Activated T-cell treated with anti-CD3 and anti-CD28 coated beads for 48 hours (primary cell): ENCODE results near the gene GRAP2.

Experiments
- DNase-seq: peaks from one replicate; pipeline ENCODE4 v3.0.0-alpha.2; 2020; ENCODE audit warnings: low read depth

The GRAP2 gene

GRCh38 chr22:39925909-39926679 is 25.2 kb downstream of the GRAP2 start:
- DNase-seq: no peak

- DNase-seq: no peak
Measured at GRCh38 chr22:39926753-39927152, 25.9 kb downstream of the GRAP2 start.

DNA sequence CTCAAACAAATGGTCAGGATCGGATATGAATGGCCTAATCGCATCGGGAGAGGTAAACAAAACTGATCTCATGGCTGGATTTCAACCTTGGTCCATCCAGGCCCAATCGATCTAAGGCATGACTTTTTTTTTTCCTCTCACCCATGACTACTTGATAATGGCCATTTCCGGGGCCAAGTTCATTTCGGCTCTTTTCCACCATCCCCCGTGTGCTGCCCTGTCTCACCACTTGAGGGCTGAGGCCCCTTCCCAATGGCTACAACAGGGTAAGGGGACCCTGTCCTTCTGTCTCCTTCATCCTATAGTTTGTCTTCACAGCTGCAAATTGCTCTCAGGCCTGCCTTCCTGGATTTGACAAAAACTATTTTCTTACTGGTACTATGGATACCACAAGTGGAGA is 26.7 kb downstream of the GRAP2 start:
- no peak for DNase-seq

GRCh38 chr22:39928536-39929520 is 27.9 kb downstream of the GRAP2 start:
- DNase-seq: no peak

- DNase-seq: no peak
Measured at GRCh38 chr22:39931251-39931650, 30.4 kb downstream of the GRAP2 start.

- DNase-seq: no peak
Measured at GRCh38 chr22:39932166-39932565, 31.3 kb downstream of the GRAP2 start.

DNA sequence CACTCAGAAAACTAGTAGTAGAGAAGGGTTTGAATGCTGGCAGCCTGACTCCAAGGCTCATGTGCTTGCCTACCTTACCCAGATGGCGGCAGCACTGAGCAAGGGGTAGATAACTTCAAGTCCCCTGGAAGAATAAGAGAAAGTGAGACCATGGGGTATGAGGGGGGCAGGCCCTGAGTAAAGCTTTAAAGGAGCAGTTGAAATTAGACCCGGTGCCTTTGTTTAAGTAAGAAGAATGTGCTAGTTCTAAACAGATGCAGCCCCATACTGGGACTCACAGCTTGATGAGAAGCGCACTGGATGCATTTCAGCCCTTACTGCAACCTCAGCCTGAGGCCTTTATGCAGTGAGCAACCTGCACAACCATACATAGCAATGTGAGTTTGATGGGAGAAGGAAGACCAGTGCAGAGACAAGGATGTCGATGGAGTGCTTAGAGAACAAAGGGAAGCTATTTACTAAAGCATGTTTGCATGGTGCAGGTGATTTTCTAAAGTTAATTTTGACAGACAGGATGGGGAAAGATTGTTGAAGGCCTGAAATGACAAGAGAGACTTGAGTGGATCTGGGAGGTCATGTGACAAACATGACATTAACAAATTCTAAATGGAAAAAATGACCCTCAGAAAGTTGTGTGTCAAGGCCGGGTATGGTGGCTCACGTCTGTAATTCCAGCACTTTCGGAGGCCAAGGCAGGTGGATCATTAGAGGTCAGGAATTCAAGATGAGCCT is 32.2 kb downstream of the GRAP2 start:
- DNase-seq: peak; percentile 61

GRCh38 chr22:39933741-39934140 is 32.9 kb downstream of the GRAP2 start:
- no peak for DNase-seq

DNA sequence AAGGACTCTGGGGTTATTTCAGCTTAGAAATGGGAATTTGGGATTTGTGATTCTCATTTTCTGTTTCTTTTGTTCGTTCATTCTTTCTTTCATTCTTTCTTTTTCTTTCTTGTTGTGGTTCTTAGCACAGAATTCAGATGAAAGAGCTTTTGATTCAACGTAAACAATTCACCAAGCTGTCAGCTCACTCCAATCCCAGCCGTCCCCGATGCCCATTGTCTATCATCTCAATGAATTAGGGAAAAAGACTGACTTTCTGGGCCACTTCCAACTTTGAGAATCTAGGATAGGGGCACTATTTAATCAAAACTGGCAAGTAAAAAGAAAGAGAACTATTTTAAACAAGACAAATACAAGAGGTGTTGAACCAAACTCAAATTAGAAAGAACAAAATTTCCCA is 34.2 kb downstream of the GRAP2 start:
- DNase-seq: no peak

DNA sequence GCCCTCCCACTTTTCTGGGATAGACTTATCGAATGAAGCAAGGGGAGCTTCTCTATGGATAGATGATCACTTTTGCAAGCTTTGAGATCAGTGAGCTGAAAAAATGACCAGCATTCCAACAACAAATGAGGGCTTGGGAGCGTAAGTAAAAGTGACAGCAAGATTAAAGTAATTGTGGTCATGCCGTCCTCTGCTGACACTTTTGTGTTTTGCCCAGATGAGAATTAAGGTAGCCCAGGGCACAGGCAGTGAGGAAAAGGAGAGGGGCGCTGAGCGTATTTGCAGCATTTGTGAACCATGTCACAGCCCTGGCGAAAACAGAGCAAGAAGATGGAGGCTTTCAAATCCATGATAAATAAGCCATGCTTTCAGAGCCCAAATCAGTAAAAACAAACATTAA is 34.7 kb downstream of the GRAP2 start:
- DNase-seq: no peak

- DNase-seq: no peak
Measured at GRCh38 chr22:39936523-39937145, 35.8 kb downstream of the GRAP2 start.

GRCh38 chr22:39937906-39938305 is 37.0 kb downstream of the GRAP2 start:
- DNase-seq: no peak

GRCh38 chr22:39938509-39939111 is 37.7 kb downstream of the GRAP2 start:
- peak; percentile 52 for DNase-seq

GRCh38 chr22:39939830-39940229 is 38.9 kb downstream of the GRAP2 start:
- DNase-seq: no peak

DNA sequence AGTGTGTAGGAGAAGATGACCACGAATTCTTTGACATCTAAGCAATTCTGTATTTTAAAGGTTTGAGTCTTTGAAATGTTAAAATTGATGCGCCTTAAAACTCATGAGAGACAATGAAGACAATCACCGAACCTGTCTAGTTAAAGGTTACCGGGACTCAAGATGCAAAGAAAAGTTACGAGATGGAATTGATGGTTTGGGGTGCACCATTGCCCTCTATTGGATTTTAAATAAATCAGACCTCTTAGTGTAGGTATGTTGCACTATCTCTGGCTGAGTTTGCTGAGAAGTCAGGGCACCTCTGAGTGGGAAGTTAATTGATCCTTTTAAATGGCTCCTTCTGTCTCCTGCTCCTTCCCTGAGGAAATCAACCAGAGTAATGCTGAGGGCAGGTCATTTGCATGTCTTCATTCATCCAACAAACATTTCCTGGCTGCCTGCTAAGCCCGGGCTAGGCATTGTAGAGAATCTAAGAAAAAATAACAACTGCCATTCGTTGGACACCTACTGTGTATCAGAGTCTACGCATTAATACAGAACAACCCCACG is 39.9 kb downstream of the GRAP2 start:
- DNase-seq: no peak

GRCh38 chr22:39941601-39942000 is 40.7 kb downstream of the GRAP2 start:
- no peak for DNase-seq

DNA sequence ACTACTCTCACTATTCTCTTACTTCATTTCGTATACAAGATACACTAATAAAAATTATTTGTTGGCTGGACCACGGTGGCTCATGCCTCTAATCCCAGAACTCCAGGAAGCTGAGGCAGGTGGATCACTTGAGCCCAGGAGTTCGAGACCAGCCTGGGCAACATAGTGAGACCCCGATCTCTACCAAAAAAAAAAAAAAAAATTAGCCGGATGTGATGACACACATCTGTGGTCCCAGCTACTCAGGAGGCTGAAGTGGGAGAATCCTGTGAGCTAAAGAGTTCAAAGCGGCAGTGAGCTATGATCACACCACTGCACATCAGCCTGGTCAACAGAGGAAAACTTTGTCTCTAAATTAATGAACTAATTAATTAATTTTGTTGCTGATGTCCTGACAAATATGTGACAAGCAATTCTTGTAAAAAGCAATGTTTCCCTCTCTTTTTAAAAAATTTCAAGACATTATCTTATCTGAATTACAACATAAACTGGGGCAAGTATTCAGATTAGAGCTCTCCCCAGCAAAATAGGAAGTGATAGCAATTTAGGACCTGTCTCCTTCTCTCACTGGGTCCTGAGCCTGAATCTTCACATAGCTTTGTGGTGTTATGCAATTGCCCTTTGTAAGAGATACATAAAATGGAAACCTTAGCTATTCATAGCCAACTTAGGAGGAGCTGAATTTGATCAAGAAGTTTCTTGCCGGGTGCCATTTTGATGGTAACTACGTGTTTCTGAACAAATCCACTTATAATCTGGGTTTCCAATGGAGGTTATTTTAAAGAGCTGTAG is 41.8 kb downstream of the GRAP2 start:
- DNase-seq: no peak

DNA sequence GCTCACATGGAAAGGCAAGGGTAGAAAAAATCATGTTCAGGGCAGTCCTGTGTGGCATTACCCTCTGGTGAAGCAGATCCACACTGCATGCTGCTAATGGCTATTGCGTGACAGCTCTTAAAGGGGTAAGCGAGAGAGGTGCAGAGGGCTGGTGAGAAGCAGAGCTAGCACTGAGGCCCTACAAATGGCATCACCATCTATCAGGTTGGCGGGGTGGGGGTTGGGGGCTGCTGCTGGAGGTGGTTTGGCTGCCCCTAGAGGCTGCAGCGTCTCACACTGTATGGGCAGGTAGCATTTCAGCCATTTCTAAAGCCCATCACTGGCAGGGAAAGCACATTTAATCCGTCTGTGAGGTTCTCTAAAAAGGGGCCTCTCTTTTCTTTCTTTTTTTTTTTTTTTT is 42.5 kb downstream of the GRAP2 start:
- no peak for DNase-seq

DNA sequence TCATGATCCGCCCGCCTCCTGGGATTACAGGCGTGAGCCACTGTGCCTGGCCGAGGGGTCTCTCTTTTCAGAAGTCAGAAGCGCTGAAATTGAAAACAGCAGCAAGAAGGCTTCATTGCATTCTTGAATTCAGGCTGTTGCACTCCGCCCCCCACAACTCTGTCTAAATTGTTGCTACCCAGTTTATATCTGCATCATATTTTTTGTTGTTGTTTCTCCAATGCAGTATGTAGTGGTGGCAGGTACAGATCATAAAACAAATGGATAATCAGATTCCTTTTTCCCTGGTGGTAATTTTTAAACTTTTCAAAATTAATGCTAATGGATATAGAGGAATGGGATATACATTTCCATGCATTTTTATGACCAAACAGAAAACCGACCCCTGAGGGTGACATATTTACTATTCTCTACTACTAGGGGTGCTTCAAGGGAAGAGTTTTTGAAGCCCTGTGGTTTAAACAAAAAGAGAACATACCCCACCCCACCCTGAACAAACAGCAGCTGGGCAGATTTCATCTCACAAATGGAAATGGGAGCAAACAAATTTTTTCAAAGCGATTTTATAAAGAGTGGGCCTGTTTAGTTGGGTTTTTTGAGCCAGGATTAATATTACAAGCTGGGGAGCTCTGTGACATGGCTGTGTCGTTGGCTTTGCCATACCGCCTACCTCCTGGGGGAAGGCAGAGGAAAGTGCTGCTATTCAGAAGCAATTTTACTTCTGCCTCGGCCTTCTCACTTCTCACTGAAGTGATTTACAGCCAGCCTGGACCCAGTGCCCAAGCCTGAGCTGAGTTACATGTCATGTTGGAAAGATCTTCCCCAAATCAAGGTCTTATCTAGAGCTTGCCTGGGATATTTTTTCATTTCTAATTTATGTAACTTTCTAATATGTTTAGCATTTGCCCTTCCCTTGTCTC is 43.3 kb downstream of the GRAP2 start:
- DNase-seq: no peak
